ENCODE measurements around the gene RPS16. TPM values are rescaled to one million over a fixed set of nuclear protein-coding genes. Genes with fewer than 3 reads are reported as not detected.

The RPS16 gene
- total and polyA plus RNA-seq, 9 of the 15 experiments (the other 6 are each of a cell fraction or from before 2014, with no cell fraction given): 82.6 to 3,671 (median 2,204) TPM

GRCh38 chr19:39445196-39446111 lies 9.7 kb upstream of the RPS16 start, which contains the start of gene SUPT5H (continued):
- no peak for TF ChIP-seq ZNF551 (CRISPR knock-in tag; IDR thresholded peaks at IDR 0.05)
- TF ChIP-seq DPF2 (IDR thresholded peaks at IDR 0.05): 0 out of 2 replicates have a peak, but pooled peaks have one; percentile 29
- 0 out of 2 replicates have a peak, but pooled peaks have one; percentile 34 for TF ChIP-seq NR4A1 (CRISPR knock-in tag; IDR thresholded peaks at IDR 0.05)
- TF ChIP-seq NR4A1 (tag; IDR thresholded peaks at IDR 0.05): peak; percentile 54; the same call in 1 of the 2 replicates
- 0 out of 2 replicates have a peak, but pooled peaks have one; percentile 7 for TF ChIP-seq CC2D1A (IDR thresholded peaks at IDR 0.05)
- peak; percentile 86 for TF ChIP-seq GABPB1 (CRISPR knock-in tag; IDR thresholded peaks at IDR 0.05)
- no peak for TF ChIP-seq HNRNPUL1 (IDR thresholded peaks at IDR 0.05; ENCODE audit: low read length)
- TF ChIP-seq DLX4 (CRISPR knock-in tag; IDR thresholded peaks at IDR 0.05): no peak
- TF ChIP-seq ZZZ3 (IDR thresholded peaks at IDR 0.05): 0 out of 2 replicates have a peak, but pooled peaks have one; percentile 58
- 0 out of 4 replicates have a peak, but pooled peaks of 1 of the 2 experiments have one; percentile 25 for TF ChIP-seq FOXK2 (conservative IDR thresholded peaks at IDR 0.05 in 1 of 2, IDR thresholded peaks at IDR 0.05 in 1 of 2; ENCODE audit: low read depth in 2 of 2)
- 0 out of 2 replicates have a peak, but pooled peaks have one; percentile 46 for TF ChIP-seq LCOR (CRISPR knock-in tag; IDR thresholded peaks at IDR 0.05)
- peak; percentile 10; the same call in 1 of the 2 replicates for TF ChIP-seq KLF1 (tag; IDR thresholded peaks at IDR 0.05)
- 0 out of 4 replicates have a peak, but pooled peaks of 1 of the 2 experiments have one; percentile 16 for TF ChIP-seq RCOR1 (IDR thresholded peaks at IDR 0.05; ENCODE audit: borderline replicate concordance in 1 of 2, low read depth in 2 of 2, low read length in 2 of 2)
- no peak for TF ChIP-seq IRF1 (CRISPR knock-in tag; IDR thresholded peaks at IDR 0.05; ENCODE audit: borderline replicate concordance)
- peak; percentile 70; the same call in 1 of the 2 replicates for TF ChIP-seq MYNN (IDR thresholded peaks at IDR 0.05)
- no peak for TF ChIP-seq MYNN (CRISPR knock-in tag; IDR thresholded peaks at IDR 0.05)
- peak; percentile 62 for TF ChIP-seq C11orf30 (IDR thresholded peaks at IDR 0.05; ENCODE audit: low read depth)
- TF ChIP-seq CCAR2 (IDR thresholded peaks at IDR 0.05; ENCODE audit: low read depth, low read length): no peak
- no peak for TF ChIP-seq ZNF609 (CRISPR knock-in tag; IDR thresholded peaks at IDR 0.05; ENCODE audit: borderline replicate concordance)
- TF ChIP-seq POLR2AphosphoS5 (IDR thresholded peaks at IDR 0.05; ENCODE audit: control insufficient read depth, insufficient read depth, low read depth, low read length): peak; percentile 81
- TF ChIP-seq RB1 (IDR thresholded peaks at IDR 0.05; ENCODE audit: low read depth): peak; percentile 37; the same call in 1 of the 2 replicates
- TF ChIP-seq MIER1 (IDR thresholded peaks at IDR 0.05; ENCODE audit: low read depth): no peak; the same call in 1 of the 2 replicates
- no peak for TF ChIP-seq ZC3H11A (IDR thresholded peaks at IDR 0.05; ENCODE audit: low read depth, low read length)

All from K562 (cell line).